GM19467 (cell line): ENCODE measurements around the gene BMP5.

Source experiments
- ATAC-seq: cut with Tn5 transposase; IDR thresholded peaks from one replicate; pipeline ENCODE4 v1.9.1; 2021; ENCODE audit warnings: mild to moderate bottlenecking, moderate library complexity; ENCODE audit not compliant: unreplicated experiment

BMP5 gene

GRCh38 chr6:55729665-55730064 lies 145.7 kb downstream of the BMP5 start:
- ATAC-seq, result no peak

- ATAC-seq, result no peak
Observed at GRCh38 chr6:55726144-55726543, 149.2 kb downstream of the BMP5 start.

GRCh38 chr6:55714831-55715230 lies 160.6 kb downstream of the BMP5 start:
- ATAC-seq, result no peak

- ATAC-seq, result no peak
Observed at GRCh38 chr6:55713436-55713835, 162.0 kb downstream of the BMP5 start.

- no peak for ATAC-seq
Observed at GRCh38 chr6:55708711-55709110, 166.7 kb downstream of the BMP5 start.

- ATAC-seq, result no peak
Observed at GRCh38 chr6:55705451-55706440, 169.6 kb downstream of the BMP5 start.

GRCh38 chr6:55704421-55704820 lies 171.0 kb downstream of the BMP5 start:
- no peak for ATAC-seq
